Astrocyte of the spinal cord (primary cell): ENCODE measurements around the gene RB1.

Source experiments
- DNase-seq: peaks from one replicate; pipeline ENCODE4 v3.0.0; 2011; ENCODE audit warnings: low read depth, low spot score
- H3K4me3 ChIP-seq: 2 replicates; pipeline ENCODE4 v1.5.1; 2011; ENCODE audit warnings: low read depth, mild to moderate bottlenecking, low read length, moderate library complexity
- CTCF ChIP-seq: IDR thresholded peaks from 2 replicates; pipeline ENCODE4 v1.5.1; 2012; ENCODE audit warnings: low read depth, mild to moderate bottlenecking, low read length, inconsistent platforms
- in situ Hi-C: cut with HindIII; loops from 2 replicates; pipeline ENCODE4 v1.10.0; 2017; ENCODE audit warnings: low sequenced_read_pairs

RB1 gene

GRCh38 chr13:48311223-48311622 is 7.7 kb downstream of the RB1 start:
- in situ Hi-C loops = no loop called here
- no peak for TF ChIP-seq CTCF
- no peak for DNase-seq
- no peak overlapping the region for H3K4me3 ChIP-seq

- H3K4me3 ChIP-seq = no peak overlapping the region
- DNase-seq = no peak
- in situ Hi-C loops = no loop called here
- TF ChIP-seq CTCF = no peak
Measured at GRCh38 chr13:48315969-48316650, 12.6 kb downstream of the RB1 start.

- in situ Hi-C loops = no loop called here
- no peak for TF ChIP-seq CTCF
- no peak overlapping the region for H3K4me3 ChIP-seq
- no peak for DNase-seq
Measured at GRCh38 chr13:48316826-48317510, 13.4 kb downstream of the RB1 start.

GRCh38 chr13:48317511-48318376 is 14.2 kb downstream of the RB1 start:
- no peak overlapping the region for H3K4me3 ChIP-seq
- in situ Hi-C loops = no loop called here
- no peak for DNase-seq
- no peak for TF ChIP-seq CTCF

- TF ChIP-seq CTCF = no peak
- in situ Hi-C loops = no loop called here
- DNase-seq = no peak
- H3K4me3 ChIP-seq = no peak overlapping the region
Measured at GRCh38 chr13:48318377-48318811, 14.8 kb downstream of the RB1 start.

GRCh38 chr13:48318821-48319511 is 15.4 kb downstream of the RB1 start:
- in situ Hi-C loops = no loop called here
- TF ChIP-seq CTCF = no peak
- DNase-seq = no peak
- H3K4me3 ChIP-seq = no peak overlapping the region
